IPS DF 6.9 (cell line): ENCODE measurements around the gene CCDC12.

Experiments
- DNase-seq: peaks from one replicate; pipeline ENCODE4 v3.0.0-alpha.2; 2013; ENCODE audit warnings: low read depth, low spot score
- H3K27ac ChIP-seq: one replicate; pipeline ENCODE4 v1.5.1; 2013; ENCODE audit warnings: low read length, control low read depth
- H3K27me3 ChIP-seq: 2 replicates; pipeline ENCODE4 v1.6.1; 2013; ENCODE audit warnings: mild to moderate bottlenecking, low read length; ENCODE audit not compliant: control insufficient read depth, insufficient read depth
- H3K36me3 ChIP-seq: 2 replicates; pipeline ENCODE4 v1.6.1; 2013; ENCODE audit warnings: low read length; ENCODE audit not compliant: control insufficient read depth, insufficient read depth
- H3K4me1 ChIP-seq: 2 replicates; pipeline ENCODE4 v1.6.1; 2013; ENCODE audit warnings: low read length; ENCODE audit not compliant: control insufficient read depth, insufficient read depth
- H3K4me3 ChIP-seq: 2 replicates; pipeline ENCODE4 v1.5.1; 2013; ENCODE audit warnings: mild to moderate bottlenecking, low read length
- H3K9me3 ChIP-seq: 2 replicates; pipeline ENCODE4 v1.6.1; 2013; ENCODE audit warnings: low read length, inconsistent platforms; ENCODE audit not compliant: control insufficient read depth, insufficient read depth
- WGBS: extraction: QIAGEN DNeasy Blood & Tissue Kit; methylation state at CpG from one replicate; pipeline ENCODE4 v1.1.7; 2013; ENCODE audit warnings: mixed read lengths, missing lambda C conversion rate; ENCODE audit not compliant: insufficient read length, insufficient coverage; 5-methylcytosine and 5-hydroxymethylcytosine counted together

CCDC12 gene

GRCh38 chr3:46891132-46891531, 85.4 kb downstream of the CCDC12 start:
- peaks cover 26% of the 10 kb centered on the region for H3K27me3 ChIP-seq
- no peak for DNase-seq
- H3K36me3 ChIP-seq = no peaks in the 10 kb centered on the region
- H3K27ac ChIP-seq = no peak overlapping the region
- no peaks in the 10 kb centered on the region for H3K9me3 ChIP-seq
- no peak overlapping the region for H3K4me3 ChIP-seq
- H3K4me1 ChIP-seq = peaks cover 13% of the 10 kb centered on the region
- no CpG with 5 or more reads among the region's 3 CpGs for WGBS

DNA sequence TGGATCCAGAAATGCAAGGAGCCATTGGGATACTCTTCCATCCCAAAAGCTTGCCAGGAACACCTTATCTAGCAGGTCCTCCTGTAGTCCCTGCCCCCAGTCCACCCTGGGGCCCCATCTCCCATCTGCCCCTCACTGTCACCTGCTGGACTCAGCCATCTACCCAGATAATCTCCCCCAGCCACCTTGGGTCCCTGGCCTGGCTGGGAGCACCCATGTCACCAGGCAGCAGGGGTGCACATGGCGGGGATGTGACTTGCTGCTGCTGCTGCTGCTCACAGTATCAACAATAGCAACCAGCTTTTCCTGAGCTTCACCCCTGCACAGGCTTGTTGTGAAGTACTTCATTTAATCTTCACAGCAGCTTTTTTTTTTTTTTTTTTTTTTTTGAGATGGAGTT, 86.4 kb downstream of the CCDC12 start:
- H3K4me3 ChIP-seq = no peak overlapping the region
- H3K27me3 ChIP-seq = peaks cover 36% of the 10 kb centered on the region
- peaks cover 13% of the 10 kb centered on the region for H3K4me1 ChIP-seq
- no CpG with 5 or more reads among the region's 1 CpG for WGBS
- no peak for DNase-seq
- H3K36me3 ChIP-seq = no peaks in the 10 kb centered on the region
- no peaks in the 10 kb centered on the region for H3K9me3 ChIP-seq
- H3K27ac ChIP-seq = no peak overlapping the region

DNA sequence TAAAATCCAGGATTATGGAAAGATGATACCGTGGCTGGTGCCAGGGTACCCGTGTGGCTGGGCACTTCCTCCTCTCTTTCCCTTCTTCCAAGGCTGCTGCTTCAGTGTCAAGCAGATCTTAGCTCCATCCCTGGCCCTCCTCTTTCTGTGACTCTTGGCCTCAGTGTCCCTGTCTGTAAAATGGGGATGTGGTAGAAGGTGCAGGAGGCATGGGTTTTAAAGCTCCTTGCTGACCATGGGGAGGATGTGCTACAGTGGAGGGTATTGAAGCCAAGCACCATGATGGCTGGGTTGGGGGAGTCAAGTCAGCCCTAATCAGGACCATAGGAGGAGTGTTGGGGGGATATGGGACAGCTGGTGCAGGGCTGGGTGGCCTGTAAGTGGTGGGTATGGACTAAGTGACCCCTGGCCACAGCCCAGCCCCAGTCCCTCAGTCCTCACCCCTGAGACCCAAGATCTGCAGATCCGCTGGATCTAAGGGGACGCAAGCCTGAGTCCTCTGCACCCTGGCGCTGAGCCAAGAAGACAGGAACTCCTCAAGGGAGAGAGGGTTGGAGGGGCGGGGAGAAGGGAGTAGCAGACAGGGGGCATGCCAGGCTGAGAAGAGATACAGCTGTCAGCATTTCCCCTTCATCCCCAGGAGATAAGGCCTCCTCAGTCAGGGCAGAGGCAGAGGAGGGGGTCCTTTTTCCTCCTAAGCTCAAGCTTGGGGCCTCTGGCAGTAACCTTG, 87.0 kb downstream of the CCDC12 start:
- no CpG with 5 or more reads among the region's 6 CpGs for WGBS
- Histone ChIP-seq H3K9me3 (no peaks in the 10 kb centered on the region), H3K4me3 (no peak overlapping the region), H3K27me3 (peaks cover 42% of the 10 kb centered on the region), H3K4me1 (peaks cover 13% of the 10 kb centered on the region), H3K27ac (no peak overlapping the region), H3K36me3 (no peaks in the 10 kb centered on the region)
- DNase-seq = no peak

- Histone ChIP-seq H3K4me3 (no peak overlapping the region), H3K9me3 (no peaks in the 10 kb centered on the region), H3K36me3 (no peaks in the 10 kb centered on the region), H3K27ac (no peak overlapping the region), H3K27me3 (peaks cover 51% of the 10 kb centered on the region), H3K4me1 (peaks cover 14% of the 10 kb centered on the region)
- no CpG with 5 or more reads among the region's 13 CpGs for WGBS
- DNase-seq = no peak
Measured at GRCh38 chr3:46888705-46889104, 87.8 kb downstream of the CCDC12 start.

GRCh38 chr3:46887980-46888494, 88.5 kb downstream of the CCDC12 start:
- no peak overlapping the region for H3K27ac ChIP-seq
- H3K4me3 ChIP-seq = no peak overlapping the region

GRCh38 chr3:46885612-46886011, 90.9 kb downstream of the CCDC12 start:
- Histone ChIP-seq H3K4me3 (no peak overlapping the region), H3K27ac (no peak overlapping the region), H3K36me3 (no peaks in the 10 kb centered on the region), H3K9me3 (no peaks in the 10 kb centered on the region), H3K4me1 (peaks cover 8% of the 10 kb centered on the region), H3K27me3 (peaks cover 46% of the 10 kb centered on the region)
- no CpG with 5 or more reads among the region's 3 CpGs for WGBS
- DNase-seq = no peak

More at GRCh38 chr3:46887980-46888494, 88.5 kb downstream of the CCDC12 start:
- no CpG with 5 or more reads among the region's 7 CpGs for whole genome bisulfite sequencing
- DNase-seq = no peak
- Histone ChIP-seq H3K27me3 (peaks cover 51% of the 10 kb centered on the region), H3K9me3 (no peaks in the 10 kb centered on the region), H3K36me3 (no peaks in the 10 kb centered on the region), H3K4me1 (peaks cover 14% of the 10 kb centered on the region)

DNA sequence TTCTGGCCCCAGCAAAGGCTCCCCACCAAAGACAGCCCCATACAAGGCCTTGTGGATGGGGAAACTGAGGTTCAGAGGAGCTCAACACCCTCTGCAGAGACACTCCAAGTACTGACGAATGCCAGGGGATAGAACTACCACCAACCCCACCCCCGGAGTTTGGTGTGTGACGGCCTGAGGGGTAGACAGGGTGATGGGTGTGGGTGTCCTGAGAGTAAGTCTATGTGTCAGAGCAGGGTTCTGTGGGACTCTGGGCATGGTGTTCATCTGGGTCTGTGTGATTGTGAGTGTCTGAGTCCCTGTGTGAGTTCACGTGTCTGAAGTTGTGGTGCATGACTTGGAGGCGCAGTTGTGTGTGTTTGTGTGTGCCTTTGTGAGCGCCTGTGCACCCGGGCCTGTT, 91.6 kb downstream of the CCDC12 start:
- Histone ChIP-seq H3K4me1 (peaks cover 8% of the 10 kb centered on the region), H3K36me3 (no peaks in the 10 kb centered on the region), H3K27me3 (peaks cover 52% of the 10 kb centered on the region), H3K9me3 (no peaks in the 10 kb centered on the region), H3K27ac (no peak overlapping the region), H3K4me3 (no peak overlapping the region)
- no peak for DNase-seq
- no CpG with 5 or more reads among the region's 7 CpGs for WGBS

DNA sequence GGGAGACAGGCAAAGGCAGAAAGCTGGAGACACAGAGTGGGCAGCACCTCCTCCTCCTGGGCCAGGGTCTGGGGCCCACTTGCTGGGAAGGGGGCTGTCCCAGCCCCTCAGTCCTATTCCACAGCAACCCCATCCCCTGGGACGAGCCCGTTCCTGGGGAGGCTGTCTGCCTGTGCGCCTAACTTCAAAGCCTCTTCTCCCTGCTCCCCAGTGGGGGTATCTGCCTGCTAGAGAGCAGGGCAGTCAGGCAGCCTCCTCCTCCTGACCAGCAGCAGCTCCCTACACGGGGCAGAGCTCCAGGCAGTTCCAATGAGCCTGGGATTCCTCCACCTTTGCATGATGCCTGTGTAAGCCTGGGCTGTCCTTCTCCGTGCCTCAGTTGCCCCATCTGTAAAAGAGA, 92.1 kb downstream of the CCDC12 start:
- H3K4me1 ChIP-seq = peaks cover 8% of the 10 kb centered on the region
- peaks cover 55% of the 10 kb centered on the region for H3K27me3 ChIP-seq
- no CpG with 5 or more reads among the region's 5 CpGs for WGBS
- H3K4me3 ChIP-seq = no peak overlapping the region
- DNase-seq = no peak
- no peaks in the 10 kb centered on the region for H3K9me3 ChIP-seq
- no peaks in the 10 kb centered on the region for H3K36me3 ChIP-seq
- no peak overlapping the region for H3K27ac ChIP-seq

- no CpG with 5 or more reads among the region's 4 CpGs for WGBS
- DNase-seq = no peak
Measured at GRCh38 chr3:46883830-46884185, 92.7 kb downstream of the CCDC12 start.

DNA sequence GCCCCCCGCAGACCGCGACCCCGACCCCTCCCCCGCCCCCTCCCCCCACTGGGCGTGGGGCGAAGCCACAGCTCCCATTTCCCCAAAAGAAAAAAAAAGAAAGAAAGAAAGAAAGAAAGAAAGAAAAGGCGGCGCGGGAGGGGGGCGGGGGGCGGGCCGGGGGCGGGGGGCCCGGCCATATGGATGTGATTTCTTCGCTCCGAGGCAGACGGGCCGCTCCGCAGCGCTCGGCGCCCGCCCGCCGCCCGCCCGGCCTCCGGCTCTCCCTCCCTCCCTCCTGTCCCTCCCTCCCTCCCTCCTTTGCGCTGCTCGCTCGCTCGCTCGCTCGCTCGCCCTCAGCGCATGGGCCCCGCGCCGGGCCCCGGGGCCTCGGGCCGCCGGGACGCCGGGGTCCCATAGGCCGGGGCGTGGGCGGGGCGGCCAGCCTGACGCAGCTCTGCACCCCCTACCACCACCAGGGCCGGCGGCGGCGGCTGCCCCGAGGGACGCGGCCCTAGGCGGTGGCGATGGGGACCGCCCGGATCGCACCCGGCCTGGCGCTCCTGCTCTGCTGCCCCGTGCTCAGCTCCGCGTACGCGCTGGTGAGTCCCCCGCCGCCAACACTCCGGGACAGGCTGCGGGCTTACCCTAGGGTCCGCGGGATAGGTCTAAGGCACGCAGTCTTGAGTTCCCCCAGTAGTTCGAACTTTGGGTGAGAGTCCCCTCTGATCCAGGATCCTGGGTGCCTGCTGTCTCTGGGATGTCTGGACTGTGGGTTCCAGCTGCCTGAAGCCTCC, 93.3 kb downstream of the CCDC12 start:
- no peak for DNase-seq
- no peaks in the 10 kb centered on the region for H3K9me3 ChIP-seq
- peaks cover 3% of the 10 kb centered on the region; the same call in 1 of the 2 replicates for H3K4me1 ChIP-seq
- no peak overlapping the region for H3K27ac ChIP-seq
- H3K4me3 ChIP-seq = peak overlapping the region; percentile 38; the same call in 1 of the 2 replicates
- WGBS = no CpG with 5 or more reads among the region's 78 CpGs
- no peaks in the 10 kb centered on the region for H3K36me3 ChIP-seq
- H3K27me3 ChIP-seq = peaks cover 58% of the 10 kb centered on the region

More at GRCh38 chr3:46883830-46884185, 92.7 kb downstream of the CCDC12 start:
- H3K27me3 ChIP-seq = peaks cover 57% of the 10 kb centered on the region
- no peaks in the 10 kb centered on the region for H3K36me3 ChIP-seq
- no peak overlapping the region for H3K27ac ChIP-seq
- H3K4me1 ChIP-seq = peaks cover 8% of the 10 kb centered on the region
- H3K9me3 ChIP-seq = no peaks in the 10 kb centered on the region
- H3K4me3 ChIP-seq = no peak overlapping the region; the same call in 1 of the 2 replicates
